ENCODE measurements around the gene PACS2. TPM values are rescaled to one million over a fixed set of nuclear protein-coding genes. Genes with fewer than 3 reads are reported as not detected.

Gene PACS2
- total RNA-seq, 2 experiments from 2014 or later, result 32.9 to 38.5 TPM

DNA sequence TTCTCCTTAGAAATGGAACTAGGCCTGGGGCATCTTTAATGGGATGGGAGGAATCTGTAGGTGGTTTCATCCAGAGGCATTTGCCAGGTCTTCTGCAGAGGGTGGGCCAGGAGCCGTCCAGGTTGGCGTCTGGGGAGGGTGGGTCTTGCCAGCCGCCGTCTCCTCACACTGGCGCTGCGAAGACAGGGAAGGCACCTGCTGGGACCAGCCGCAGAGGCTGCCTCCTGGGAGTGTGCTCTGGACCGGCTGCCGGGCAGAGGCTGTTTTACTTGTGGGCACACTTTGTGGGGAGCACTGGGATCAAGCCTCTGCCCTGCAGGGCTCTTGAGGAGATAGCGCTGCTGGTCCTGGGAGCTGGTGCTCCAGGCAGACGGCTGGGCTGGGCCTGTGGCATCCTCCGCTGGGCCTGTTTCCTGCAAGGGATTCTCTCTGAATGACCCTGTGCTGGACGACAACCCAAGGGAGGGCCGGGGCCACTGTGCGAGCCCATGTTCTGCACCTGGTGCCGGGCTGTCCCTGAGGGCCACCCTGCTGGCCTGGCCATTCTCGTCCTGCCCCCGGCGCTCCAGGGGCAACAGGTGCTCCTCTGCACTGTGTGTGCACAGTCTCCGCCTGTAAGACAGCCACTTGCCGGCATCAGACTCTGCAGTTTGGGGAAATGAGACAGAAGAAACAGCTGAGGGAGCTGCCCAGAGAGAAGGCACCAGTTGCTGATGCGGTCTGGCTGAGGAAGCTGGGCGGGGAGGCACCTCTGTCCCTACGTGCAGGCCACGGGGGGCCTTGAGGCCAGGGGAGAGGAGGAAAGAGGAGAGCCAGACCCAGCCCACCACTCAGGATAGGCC, 73.8 kb downstream of the PACS2 start:
- H3K4me1 Mint-ChIP-seq (ENCODE audit: low read depth), result peaks cover 10% of the 10 kb centered on the region
- peak overlapping the region; percentile 40 for H3K27ac Mint-ChIP-seq
- ChIA-PET CTCF (interaction anchor here (1.9 to 2.1 kb wide), 2 partner anchors 93 to 140 kb away, joined by 4 to 6 read pairs; no protein-coding TSS in a partner anchor), POLR2A (no interaction called here)
- H3K36me3 Mint-ChIP-seq (ENCODE audit: low read depth), result no peaks in the 10 kb centered on the region
- no peaks in the 10 kb centered on the region for H3K9me3 Mint-ChIP-seq (ENCODE audit: insufficient read depth)
- H3K4me3 Mint-ChIP-seq, result no peak overlapping the region
- no peaks in the 10 kb centered on the region for H3K27me3 Mint-ChIP-seq (ENCODE audit: low read depth)
- DNase-seq, result no peak
- no peak for ATAC-seq

DNA sequence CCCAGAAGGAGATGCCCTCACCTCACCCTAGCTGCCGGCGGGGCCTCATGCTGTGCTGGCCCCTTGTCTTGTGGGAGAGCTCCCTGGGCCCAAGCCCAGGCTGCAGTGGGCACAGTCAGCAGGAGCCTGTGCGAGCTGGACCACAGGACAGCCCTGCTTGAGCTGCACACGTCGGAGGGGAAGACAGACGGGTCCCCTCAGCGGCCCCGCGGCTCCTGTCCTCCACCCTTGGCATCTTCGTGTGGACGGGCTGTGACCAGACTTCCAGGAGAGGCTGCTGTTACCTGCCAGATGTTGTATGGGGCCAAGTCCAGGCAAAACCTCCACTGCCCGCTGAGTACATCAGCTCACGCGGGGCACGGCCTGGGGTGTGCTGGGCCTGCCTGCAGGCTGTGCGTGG, 74.4 kb downstream of the PACS2 start:
- Mint-ChIP-seq H3K4me1 (ENCODE audit: low read depth) (peaks cover 10% of the 10 kb centered on the region), H3K27me3 (ENCODE audit: low read depth) (no peaks in the 10 kb centered on the region), H3K9me3 (ENCODE audit: insufficient read depth) (no peaks in the 10 kb centered on the region), H3K27ac (no peak overlapping the region), H3K4me3 (no peak overlapping the region), H3K36me3 (ENCODE audit: low read depth) (no peaks in the 10 kb centered on the region)
- CTCF ChIA-PET, result interaction anchor here (1.9 to 2.1 kb wide), 3 partner anchors 92 to 140 kb away, joined by 4 to 6 read pairs (median 5); no protein-coding TSS in a partner anchor
- no peak for ATAC-seq
- POLR2A ChIA-PET, result no interaction called here
- DNase-seq, result no peak

DNA sequence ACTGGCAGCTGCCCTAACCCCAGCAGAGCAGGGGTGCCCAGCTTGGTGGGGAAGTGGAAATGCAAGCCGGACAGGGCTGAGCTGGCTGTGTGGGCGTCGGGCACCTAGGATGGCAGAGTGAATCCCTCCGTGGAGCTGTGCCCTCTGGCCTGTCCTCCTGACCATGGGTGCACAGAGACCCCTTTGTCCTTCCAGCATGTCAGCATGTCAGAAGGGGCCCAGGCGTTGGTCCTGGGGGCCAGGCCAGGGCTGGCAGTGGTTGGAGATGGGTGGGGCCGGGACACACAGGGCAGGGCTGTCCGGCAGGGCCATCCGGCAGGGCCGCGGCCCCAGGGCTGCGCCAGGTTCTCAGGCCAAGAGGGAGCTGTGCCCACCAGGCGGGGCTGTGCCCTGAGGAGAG, 75.0 kb downstream of the PACS2 start:
- CTCF ChIA-PET, result interaction anchor here (1.2 to 2.1 kb wide), 7 partner anchors 14 to 139 kb away, joined by 3 to 6 read pairs (median 4); no protein-coding TSS in a partner anchor
- Mint-ChIP-seq H3K27ac (no peak overlapping the region), H3K9me3 (ENCODE audit: insufficient read depth) (no peaks in the 10 kb centered on the region), H3K36me3 (ENCODE audit: low read depth) (no peaks in the 10 kb centered on the region), H3K27me3 (ENCODE audit: low read depth) (no peaks in the 10 kb centered on the region), H3K4me1 (ENCODE audit: low read depth) (peaks cover 10% of the 10 kb centered on the region), H3K4me3 (no peak overlapping the region)
- DNase-seq (no peak), ATAC-seq (no peak)
- POLR2A ChIA-PET, result interaction anchor here (0.6 to 1.1 kb wide), 4 partner anchors 12 to 63 kb away, joined by 3 to 4 read pairs (median 4); no protein-coding TSS in a partner anchor

DNA sequence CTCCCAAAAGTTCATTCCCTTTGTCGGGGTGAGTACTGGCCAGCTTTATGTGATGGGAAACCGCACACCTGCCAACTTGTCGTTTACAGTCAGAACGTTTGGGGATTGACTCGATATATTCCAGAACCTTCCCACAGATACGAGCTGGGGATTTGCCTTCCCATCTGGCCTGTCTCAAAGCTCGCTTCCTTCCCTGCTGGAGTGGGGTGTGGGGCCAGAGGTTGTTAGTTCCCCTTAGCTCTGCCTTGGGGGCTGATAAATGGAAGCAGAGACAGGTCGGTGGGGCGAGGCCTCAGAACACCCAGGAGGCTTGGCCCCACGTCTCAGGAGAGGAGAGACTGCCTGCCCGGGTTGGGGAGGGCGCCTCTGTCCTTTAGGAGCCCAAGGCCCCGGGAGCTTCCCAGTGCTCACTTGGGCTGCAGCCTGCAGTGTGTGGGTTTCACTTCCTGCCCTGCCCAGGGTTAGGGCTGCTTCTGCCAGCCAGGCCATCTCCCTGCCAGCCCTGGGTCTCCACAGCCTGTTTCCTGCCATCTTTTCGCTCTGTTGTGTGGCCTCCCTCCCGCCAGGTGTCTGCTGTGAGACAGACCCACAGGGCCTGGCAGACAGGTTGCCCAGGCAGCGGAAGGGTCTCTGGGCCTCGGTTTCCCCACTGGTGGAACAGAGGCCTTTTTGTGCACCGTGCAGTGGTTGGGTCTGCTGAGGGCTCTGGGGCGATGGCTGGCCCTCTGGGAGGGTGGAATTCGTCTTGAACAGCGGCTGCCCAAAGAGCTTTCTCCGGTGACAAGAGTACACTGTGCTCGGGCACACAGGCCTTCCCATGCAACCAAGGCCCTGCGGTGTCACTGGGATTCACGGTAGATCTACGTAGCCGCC, 75.7 kb downstream of the PACS2 start:
- Mint-ChIP-seq H3K27ac (peak overlapping the region; percentile 71), H3K4me1 (ENCODE audit: low read depth) (peaks cover 10% of the 10 kb centered on the region), H3K9me3 (ENCODE audit: insufficient read depth) (no peaks in the 10 kb centered on the region), H3K27me3 (ENCODE audit: low read depth) (no peaks in the 10 kb centered on the region), H3K36me3 (ENCODE audit: low read depth) (no peaks in the 10 kb centered on the region), H3K4me3 (no peak overlapping the region)
- ATAC-seq (peak; percentile 58), DNase-seq (no peak)
- ChIA-PET CTCF (interaction anchor here (1.2 to 2.1 kb wide), 7 partner anchors 13 to 139 kb away, joined by 3 to 6 read pairs (median 4); no protein-coding TSS in a partner anchor), POLR2A (interaction anchor here (0.6 to 1.1 kb wide), 4 partner anchors 13 to 62 kb away, joined by 3 to 4 read pairs (median 4); no protein-coding TSS in a partner anchor)

DNA sequence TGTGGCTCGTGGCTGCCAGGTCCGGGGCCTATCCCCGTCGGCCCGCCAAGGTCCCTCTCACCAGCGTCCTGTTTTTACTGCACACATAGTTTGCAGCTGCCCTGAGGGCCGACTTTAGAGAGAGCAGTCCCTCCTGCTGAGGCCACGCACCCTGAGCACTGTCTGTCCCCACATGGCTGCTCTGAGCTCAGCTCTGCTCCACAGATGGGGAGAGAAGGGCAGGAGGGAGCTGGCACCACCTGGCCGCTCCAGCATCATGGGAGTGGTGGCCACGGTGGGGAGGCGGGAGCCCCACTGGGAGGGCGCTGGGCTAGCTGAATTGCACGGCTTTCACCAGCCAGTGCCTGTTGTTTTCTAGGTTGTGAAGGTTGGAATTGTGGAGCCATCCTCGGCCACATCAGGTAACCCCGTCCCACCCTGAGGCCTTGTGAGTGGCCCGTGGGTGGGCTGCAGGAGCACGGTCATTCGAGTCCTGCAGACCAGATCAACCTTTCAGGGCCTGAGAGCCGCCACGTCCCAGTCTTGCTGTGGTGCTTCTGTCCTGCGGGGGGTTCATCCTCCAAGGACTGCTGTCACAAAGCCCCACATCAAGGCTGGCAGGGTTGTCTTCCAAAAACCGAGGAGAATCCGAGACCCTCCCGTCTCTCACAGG, 76.4 kb downstream of the PACS2 start:
- H3K27ac Mint-ChIP-seq, result no peak overlapping the region

DNA sequence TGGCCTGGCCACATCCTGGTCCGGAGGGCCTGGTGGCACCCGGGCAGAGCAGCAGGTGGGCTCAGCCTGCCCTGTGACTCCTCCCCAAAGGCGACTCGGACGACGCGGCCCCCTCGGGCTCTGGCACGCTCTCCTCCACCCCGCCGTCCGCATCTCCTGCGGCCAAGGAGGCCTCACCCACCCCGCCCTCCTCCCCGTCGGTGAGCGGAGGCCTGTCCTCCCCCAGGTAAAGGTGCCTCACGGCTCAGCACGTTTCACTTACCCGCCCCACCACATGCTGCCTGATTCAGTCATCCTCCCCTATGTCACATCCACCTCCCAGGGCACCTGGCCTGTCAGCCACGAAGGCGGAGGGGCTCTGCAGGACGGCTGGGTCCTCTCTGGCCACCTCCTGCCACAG, 77.0 kb downstream of the PACS2 start:
- ChIA-PET CTCF (no interaction called here), POLR2A (no interaction called here)
- Mint-ChIP-seq H3K4me1 (ENCODE audit: low read depth) (peaks cover 18% of the 10 kb centered on the region), H3K9me3 (ENCODE audit: insufficient read depth) (no peaks in the 10 kb centered on the region), H3K36me3 (ENCODE audit: low read depth) (no peaks in the 10 kb centered on the region), H3K4me3 (no peak overlapping the region), H3K27ac (no peak overlapping the region), H3K27me3 (ENCODE audit: low read depth) (no peaks in the 10 kb centered on the region)
- no peak for DNase-seq
- no peak for ATAC-seq

More for the DNA sequence above, 76.4 kb downstream of the PACS2 start:
- ATAC-seq (no peak), DNase-seq (no peak)
- ChIA-PET POLR2A (no interaction called here), CTCF (interaction anchor here (1.2 to 2.1 kb wide), 4 partner anchors 20 to 99 kb away, joined by 3 to 5 read pairs (median 4); no protein-coding TSS in a partner anchor)
- Mint-ChIP-seq H3K36me3 (ENCODE audit: low read depth) (no peaks in the 10 kb centered on the region), H3K4me3 (no peak overlapping the region), H3K27me3 (ENCODE audit: low read depth) (no peaks in the 10 kb centered on the region), H3K9me3 (ENCODE audit: insufficient read depth) (no peaks in the 10 kb centered on the region), H3K4me1 (ENCODE audit: low read depth) (peaks cover 17% of the 10 kb centered on the region)

DNA sequence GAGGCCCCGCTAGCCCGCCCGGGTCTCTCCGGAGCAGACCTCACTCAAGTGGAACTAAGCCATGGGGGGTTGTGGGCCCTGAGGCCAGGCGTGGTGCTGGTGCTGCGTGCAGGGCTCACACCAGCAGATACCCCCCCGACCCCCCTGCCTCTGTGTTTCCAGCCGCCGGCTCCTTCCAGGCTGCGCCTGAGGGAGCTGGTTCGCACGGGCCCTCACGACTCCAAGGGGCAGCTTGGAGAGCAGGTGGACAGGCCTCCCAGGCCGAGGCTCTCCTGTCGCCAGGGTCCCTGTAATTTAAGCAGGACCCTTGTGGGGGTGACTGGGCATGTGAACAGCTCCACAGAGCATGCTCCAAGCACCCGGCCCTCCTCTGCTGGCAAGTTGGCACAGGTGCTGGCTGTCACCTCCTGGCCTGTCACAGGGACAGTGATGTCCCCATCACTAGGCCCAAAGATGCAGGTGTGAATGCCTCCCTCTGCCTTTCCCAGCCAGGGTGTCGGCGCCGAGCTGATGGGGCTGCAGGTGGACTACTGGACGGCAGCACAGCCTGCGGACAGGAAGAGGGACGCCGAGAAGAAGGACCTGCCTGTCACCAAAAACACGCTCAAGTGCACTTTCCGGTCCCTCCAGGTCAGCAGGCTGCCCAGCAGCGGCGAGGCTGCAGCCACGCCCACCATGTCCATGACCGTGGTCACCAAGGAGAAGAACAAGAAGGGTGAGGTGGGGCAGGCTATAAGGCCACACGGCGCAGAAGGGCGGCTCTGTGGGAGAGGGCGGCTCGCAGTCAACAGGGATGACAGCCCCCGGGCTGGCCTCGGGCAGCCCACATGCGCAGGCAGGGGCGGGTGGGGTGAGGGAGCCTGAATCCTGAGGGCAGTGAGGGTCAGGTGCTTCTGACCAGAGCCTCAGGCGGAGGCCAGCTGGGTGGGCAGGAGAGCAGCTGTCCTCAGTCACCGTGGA, 77.9 kb downstream of the PACS2 start:
- ATAC-seq (no peak), DNase-seq (no peak)
- Mint-ChIP-seq H3K36me3 (ENCODE audit: low read depth) (no peaks in the 10 kb centered on the region), H3K27me3 (ENCODE audit: low read depth) (no peaks in the 10 kb centered on the region), H3K4me1 (ENCODE audit: low read depth) (peaks cover 26% of the 10 kb centered on the region), H3K27ac (no peak overlapping the region), H3K9me3 (ENCODE audit: insufficient read depth) (no peaks in the 10 kb centered on the region), H3K4me3 (no peak overlapping the region)
- CTCF ChIA-PET, result interaction anchor here (1.1 kb wide), 1 partner anchor 22 kb away, joined by 3 read pairs; no protein-coding TSS in a partner anchor
- POLR2A ChIA-PET, result interaction anchor here (0.6 kb wide), 1 partner anchor 25 kb away, joined by 3 read pairs; no protein-coding TSS in a partner anchor

DNA sequence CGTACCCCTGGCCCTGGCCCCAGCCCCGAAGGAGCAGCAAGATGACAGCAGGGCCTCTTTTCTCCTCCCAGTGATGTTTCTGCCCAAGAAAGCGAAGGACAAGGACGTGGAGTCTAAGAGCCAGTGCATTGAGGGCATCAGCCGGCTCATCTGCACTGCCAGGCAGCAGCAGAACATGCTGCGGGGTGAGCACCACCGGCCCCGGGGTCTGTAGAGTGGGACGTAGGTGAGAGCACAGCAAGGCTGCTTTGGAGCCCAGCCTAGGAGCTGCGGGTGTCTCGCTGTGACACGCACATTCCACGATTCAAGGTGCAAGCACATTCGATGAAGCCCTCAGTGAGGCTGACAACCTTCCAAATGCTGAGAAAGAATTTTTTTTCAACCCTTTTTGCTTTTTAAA, 78.6 kb downstream of the PACS2 start:
- POLR2A ChIA-PET, result no interaction called here
- Mint-ChIP-seq H3K4me1 (ENCODE audit: low read depth) (peaks cover 31% of the 10 kb centered on the region), H3K27me3 (ENCODE audit: low read depth) (no peaks in the 10 kb centered on the region), H3K27ac (no peak overlapping the region), H3K9me3 (ENCODE audit: insufficient read depth) (no peaks in the 10 kb centered on the region), H3K4me3 (no peak overlapping the region), H3K36me3 (ENCODE audit: low read depth) (no peaks in the 10 kb centered on the region)
- CTCF ChIA-PET, result interaction anchor here (1.1 kb wide), 1 partner anchor 22 kb away, joined by 3 read pairs; no protein-coding TSS in a partner anchor
- DNase-seq (no peak), ATAC-seq (no peak)

DNA sequence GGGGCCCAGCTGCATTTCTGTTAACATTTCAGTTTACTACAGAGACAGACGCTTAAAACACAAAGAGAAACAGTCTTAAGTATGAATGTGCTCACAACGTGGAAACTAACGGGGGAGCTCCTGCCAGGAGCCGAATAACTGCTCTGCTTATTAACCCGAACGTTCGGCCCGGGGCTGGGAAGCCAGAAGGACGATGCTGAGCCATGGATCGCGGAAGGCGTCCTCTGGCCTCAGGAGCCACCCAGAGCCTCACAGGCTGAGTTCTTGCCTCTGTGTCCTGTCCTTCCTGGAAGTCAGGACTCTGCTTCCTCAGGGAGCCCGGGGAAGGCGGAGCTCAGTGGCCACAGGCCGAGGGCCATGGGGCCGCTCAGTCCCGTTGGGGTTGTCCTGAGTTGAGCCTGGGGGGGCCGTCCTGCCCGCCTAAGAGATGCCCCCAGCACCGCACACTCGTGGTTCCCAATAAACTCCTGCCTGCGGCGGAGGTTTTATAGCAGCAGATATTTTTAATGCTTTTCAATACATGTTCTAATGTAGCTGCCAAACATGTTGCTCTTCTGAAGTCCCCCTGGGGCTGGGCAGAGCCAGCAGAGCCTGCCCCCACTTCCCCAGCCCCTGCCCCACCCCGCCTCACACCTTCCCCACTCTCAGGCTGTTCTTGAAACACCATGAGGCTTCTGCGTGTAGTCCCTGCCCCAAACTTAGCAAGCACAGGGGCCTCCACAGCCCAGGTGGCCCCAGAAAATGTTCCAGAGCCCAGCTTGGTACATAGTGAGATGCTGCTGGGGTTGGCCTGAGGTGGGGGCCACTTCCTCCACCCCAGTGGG, 80.4 kb downstream of the PACS2 start:
- DNase-seq (no peak), ATAC-seq (no peak)
- ChIA-PET CTCF (interaction anchor here (1.0 kb wide), 1 partner anchor 86 kb away, joined by 5 read pairs; no protein-coding TSS in a partner anchor), POLR2A (no interaction called here)
- no peak overlapping the region for H3K27ac Mint-ChIP-seq
- H3K27me3 Mint-ChIP-seq (ENCODE audit: low read depth), result no peaks in the 10 kb centered on the region
- H3K4me1 Mint-ChIP-seq (ENCODE audit: low read depth), result peaks cover 39% of the 10 kb centered on the region
- H3K36me3 Mint-ChIP-seq (ENCODE audit: low read depth), result peaks cover 9% of the 10 kb centered on the region
- H3K4me3 Mint-ChIP-seq, result no peak overlapping the region
- no peaks in the 10 kb centered on the region for H3K9me3 Mint-ChIP-seq (ENCODE audit: insufficient read depth)

DNA sequence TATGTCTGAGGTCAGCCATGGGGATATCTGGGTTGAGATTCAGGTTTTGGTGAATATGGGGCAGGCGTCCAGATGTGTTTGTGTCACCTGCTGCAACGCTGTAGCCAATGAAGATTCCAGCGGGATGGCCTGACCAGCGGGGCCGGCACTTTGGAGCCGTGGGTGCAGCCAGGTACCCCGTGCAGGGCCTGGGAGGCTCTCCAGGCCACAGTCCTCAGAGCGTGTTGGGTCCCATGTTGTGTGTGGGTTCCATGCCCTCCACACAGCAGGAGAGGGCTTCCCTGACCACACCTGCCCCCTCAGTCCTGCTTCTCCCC, 80.9 kb downstream of the PACS2 start:
- H3K4me1 Mint-ChIP-seq (ENCODE audit: low read depth), result peaks cover 38% of the 10 kb centered on the region
- CTCF ChIA-PET, result no interaction called here
- H3K9me3 Mint-ChIP-seq (ENCODE audit: insufficient read depth), result no peaks in the 10 kb centered on the region
- peaks cover 15% of the 10 kb centered on the region for H3K36me3 Mint-ChIP-seq (ENCODE audit: low read depth)
- no peak overlapping the region for H3K4me3 Mint-ChIP-seq
- no peaks in the 10 kb centered on the region for H3K27me3 Mint-ChIP-seq (ENCODE audit: low read depth)
- H3K27ac Mint-ChIP-seq, result no peak overlapping the region
- POLR2A ChIA-PET, result no interaction called here
- DNase-seq (no peak), ATAC-seq (no peak)

Measured in activated CD8-positive, alpha-beta T cell treated with anti-CD3 and anti-CD28 coated beads, Interleukin-2, amount 10 ng/mL, durations not matched to agents 7 days and 5 days (primary cell).